COR-L47 (cell line): ENCODE measurements around the gene EEPD1.
A peak's percentile ranks its signal among the peaks of the same experiment; 100 is the strongest.

ENCODE experiments used
- DNase-seq: peaks from one replicate; lab custom pipeline; 2025; lab: John Stamatoyannopoulos, UW

The EEPD1 gene

DNA sequence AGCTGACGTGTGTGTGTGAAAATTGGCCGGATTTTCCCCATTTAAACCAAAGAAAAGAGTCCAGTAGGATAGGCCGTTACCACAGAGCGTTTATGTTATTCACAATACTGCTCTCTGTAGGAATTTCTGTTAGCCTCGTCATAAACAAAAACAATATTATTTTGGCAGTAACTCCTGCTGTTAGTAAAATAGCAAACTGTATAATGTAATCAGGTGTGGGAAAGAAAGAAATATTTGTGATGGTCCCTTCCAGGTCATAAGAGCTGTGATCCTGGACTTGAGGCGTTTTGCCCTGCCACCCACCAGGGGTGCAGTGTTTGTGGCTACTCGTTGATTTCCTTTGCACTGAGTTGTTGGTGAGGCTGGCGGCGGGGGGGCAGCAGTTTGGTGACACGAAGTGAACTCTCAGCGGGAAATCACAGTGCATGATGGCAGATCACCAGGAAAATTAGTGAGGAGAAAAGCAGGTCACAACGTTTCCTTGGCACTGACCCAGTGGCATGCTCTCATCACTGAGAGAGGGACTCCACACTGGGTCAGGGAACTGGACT, 2.8 kb downstream of the EEPD1 start:
- peak; percentile 54 for DNase-seq

DNA sequence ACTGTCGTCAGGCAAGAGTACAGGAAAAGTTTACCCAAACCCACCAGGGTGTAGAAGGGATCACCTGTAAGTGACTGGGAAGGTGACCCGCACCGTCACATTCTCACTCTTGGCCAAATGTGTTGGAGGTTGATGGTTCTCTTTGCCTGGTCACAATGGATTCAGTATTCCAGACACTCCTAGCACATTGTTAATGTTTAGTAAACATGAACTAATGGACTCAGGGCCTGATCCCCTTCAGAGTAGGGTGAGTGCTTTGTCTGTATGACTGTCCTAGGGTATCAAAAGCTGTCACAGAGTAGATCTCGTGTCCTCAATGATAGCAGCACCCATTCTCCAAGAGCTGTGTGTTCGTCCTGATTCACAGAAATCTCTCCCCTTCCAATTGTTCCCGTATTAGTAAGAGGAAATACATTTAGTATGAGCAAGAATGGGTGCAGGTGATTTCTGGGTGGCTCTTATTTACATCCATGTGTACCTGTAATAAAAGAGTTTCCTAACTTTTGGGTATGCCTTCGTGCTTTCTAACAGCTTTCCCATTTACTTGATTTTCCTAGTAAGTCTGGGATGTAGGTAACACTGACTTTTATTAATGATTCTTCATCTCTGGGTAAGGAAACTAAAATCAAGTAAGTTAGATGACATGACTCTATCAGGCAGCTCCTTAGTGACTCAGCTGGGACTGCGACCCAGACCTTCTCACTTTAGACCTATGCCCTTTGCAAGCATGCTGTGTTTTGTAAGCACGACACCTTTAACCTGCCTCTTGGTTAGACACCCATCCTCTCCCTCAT, 4.7 kb downstream of the EEPD1 start:
- no peak for DNase-seq

DNA sequence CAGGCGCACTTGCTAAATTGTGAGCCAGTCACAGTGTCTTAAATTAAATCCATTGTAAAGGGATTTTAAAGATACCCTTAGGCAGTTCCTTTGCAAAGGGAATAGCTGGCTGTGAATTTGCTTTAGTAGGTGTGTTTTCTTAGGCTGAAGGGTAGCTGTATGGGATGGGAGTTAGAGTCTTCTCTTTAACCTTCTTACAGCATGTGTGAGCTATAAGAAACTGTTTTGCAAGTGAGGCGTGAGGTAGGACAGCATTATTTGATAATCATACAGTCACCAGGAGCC, 5.2 kb downstream of the EEPD1 start:
- no peak for DNase-seq

DNA sequence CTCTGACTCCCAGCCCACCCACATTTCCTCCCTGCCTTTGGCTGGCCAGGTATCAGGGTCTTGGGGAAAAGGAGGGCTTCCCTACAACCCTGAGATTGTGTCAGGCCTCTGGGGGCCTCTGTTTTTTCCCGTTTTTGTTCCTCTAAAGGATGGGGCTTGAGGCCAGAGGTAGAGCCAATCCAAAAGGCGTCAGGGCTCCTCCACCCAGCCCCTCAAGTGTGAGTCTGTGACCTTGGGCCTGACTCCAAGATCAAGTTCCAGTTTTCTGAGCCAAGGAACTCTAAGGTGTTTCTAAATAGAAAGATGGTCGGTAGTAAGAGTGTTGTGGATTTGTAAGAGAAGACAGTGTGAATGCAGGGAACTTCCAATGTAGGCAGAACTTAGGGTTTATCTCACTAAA, 6.6 kb downstream of the EEPD1 start:
- no peak for DNase-seq

DNA sequence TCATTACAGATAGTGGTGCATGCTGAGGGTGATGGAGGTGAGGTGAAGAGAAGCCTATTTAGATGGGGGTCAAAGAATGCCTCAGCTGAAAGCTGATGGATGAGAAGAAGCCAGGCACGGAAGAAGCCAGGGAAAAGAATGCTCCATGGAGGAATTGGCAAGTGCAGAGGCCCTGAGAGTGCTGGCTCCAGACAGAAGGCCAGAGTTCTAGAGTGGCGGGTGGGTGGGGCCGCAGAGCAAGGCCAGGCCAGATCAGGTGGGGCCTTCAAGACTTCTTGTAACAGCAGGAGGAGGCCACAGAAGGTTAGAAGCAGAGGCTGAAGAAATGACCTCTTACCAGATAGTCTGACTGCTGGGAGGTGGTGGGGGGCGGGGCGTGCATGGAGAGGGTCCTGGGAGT, 7.3 kb downstream of the EEPD1 start:
- no peak for DNase-seq

DNA sequence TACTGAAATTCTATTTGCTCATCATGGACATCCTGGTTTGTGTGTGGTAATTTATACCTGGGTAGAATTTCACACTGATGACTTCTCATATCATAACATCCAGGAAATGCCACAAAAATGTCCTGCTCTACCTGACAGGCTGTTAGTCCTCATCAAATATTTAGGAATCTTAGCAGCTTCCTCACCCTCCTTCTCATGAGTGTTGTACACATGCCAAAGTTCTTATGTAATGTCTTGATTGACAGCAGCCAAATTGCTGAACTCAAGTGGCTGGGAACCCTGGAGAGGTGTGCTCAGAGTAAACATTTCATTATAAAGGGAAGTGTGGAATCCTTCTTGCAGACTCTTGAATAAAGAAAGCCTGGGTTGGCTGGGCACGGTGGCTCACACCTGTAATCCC, 8.9 kb downstream of the EEPD1 start:
- no peak for DNase-seq

DNA sequence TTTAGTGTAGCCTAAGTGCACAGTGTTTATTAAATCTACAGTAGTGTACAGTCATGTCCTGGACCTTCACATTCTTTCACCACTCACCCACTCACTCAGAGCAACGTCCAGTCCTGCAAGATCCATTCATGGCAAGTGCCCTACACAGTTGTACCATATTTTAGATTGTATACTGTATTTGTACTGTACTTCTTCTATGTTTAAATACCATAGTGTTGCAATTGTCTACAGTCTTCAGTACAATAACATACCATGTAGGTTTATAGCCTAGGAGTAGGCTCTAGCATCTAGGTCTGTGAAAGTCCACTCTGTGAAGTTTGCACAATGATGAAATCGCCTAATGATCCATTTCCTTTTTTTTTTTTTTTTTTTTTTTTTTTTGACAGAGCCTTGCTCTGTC, 12.0 kb downstream of the EEPD1 start:
- no peak for DNase-seq

DNA sequence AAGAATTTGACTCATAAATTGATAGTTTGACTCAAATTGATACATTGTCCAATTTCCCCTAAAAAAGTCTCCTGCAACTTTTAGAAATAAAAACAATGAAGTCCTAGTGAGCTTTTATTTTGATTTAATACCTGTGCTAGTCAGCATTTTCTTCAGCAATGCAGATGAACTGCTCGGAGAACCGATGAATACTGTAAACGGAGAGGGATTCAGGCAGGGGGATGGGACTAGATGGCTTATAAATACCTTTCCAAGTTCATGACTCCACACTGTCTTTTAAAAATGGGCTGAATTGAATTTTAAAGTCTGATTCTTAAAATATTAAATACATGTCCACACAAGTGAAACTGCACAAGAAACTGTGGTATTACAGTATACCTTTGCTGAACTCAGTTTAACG, 12.7 kb downstream of the EEPD1 start:
- no peak for DNase-seq

DNA sequence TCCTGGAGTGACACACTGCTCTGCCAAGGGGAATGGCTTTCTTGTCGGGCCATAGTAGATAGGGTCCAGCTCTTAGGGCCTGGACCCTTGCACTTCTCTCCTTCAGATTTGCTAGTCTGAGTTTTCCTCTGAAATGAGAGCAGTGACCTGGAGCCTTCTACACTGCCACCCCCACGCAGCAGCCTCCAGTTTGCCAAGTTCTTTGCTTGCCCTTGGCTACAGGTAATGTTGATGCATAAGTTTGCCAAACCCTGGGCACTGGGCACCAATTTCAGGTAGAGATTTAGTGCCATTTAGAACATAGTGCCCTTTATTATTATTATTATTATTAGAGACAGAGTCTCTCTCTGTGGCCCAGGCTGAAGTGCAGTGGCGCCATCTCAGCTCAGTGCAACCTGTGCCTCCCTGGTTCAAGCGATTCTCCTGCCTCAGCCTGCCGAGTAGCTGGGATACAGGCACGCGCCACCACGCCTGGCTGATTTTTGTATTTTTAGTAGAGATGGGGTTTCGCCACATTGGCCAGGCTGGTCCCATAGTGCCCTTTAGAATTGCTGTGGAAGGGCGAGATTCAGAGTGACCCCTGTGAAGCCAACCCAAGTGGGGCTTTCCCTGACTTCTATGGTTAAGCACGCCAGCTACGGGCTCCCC, 14.5 kb downstream of the EEPD1 start:
- no peak for DNase-seq

DNA sequence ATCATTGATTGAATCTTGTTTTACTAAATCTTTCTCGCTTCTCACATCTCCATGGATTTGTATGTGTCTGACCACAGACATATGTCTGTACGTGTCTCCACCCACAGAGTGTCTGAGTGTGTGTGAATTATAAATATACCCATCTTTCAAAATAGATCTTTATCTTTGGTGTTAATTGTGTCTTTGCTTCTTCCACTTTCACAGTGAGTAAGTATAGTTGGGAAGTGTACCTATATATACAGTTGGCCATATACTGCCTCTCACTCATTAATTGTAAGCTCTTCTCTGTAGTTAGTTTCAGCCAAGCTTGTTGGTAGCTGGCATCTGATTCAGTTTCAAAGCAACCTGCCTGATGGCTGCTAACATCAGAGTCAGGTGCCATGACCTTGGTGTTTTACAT, 18.4 kb downstream of the EEPD1 start:
- no peak for DNase-seq

DNA sequence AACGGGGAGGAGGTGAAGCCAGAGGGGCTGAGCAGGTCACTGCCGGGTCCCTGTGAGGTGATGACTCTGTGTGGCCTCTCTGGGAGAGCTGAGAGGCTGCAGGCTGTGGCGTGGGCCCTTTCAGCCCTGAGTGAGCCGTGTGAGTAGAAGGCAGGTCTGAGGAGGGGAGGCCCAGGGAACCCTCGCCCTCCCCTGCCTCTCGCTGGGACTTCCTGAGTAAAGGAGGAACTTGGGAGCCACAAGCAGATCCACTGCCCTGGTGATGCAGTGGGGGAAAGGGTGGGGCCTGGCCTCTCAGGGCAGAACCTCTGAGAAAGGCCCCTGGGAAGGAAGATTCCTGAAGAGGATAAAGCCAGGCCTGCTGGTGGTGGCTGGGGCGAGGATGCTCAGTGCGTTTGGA, 22.8 kb downstream of the EEPD1 start:
- DNase-seq, result no peak

DNA sequence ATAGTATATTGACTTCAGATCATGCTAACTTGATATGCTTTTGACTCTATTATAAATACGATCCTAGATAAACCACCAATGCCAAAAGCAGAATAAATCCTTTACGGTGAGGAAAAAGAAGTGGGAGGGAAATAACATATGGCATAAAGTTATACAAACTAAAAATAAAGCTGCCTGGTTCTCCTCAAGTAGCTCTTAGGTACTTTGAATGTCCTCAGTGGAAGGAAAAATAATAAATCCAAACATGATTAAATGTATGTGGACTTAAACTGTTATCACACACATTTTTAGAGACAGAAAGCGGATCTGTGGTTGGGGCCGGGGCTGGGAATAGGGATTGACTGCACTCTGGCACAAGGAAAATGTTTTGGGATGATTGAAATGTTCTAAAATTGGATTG, 23.6 kb downstream of the EEPD1 start:
- DNase-seq, result no peak

DNA sequence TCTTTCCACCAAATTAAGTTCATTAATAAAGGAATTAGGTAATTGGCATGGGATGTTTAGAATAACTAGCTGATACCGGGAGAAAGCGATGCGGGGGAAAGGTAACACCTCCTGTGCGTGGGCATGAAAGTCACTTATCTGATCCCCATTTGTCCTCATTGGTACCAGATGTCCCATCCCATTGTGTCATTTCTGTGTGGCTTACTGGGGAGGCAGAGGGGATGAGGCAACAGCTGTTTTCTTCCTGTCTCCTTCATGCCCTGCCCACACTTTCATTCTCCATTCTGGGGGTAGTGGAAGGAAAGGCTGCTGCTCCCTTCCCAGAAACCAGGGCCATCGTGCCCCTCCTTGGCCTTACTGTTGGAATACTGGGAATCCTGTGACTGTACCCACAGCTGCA, 27.1 kb downstream of the EEPD1 start:
- no peak for DNase-seq

DNA sequence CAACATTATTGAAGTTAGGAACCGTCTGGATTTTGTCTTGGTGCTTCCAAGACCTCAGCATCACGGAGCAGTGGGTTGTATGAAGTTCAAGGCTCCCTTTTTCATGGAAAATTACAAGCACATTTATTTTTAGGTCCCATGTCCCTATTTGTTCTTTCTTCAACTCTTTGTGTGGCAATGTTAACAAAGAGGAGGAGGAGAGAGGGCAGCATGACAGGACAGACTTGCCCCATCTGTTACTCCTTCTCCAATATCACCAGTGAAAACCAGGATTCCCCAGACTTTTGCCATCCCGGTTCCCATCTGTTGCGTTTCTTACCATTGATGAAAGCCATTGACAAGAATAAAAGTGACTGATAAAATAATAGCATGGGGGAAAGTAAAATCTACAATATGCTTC, 28.6 kb downstream of the EEPD1 start:
- DNase-seq, result no peak

DNA sequence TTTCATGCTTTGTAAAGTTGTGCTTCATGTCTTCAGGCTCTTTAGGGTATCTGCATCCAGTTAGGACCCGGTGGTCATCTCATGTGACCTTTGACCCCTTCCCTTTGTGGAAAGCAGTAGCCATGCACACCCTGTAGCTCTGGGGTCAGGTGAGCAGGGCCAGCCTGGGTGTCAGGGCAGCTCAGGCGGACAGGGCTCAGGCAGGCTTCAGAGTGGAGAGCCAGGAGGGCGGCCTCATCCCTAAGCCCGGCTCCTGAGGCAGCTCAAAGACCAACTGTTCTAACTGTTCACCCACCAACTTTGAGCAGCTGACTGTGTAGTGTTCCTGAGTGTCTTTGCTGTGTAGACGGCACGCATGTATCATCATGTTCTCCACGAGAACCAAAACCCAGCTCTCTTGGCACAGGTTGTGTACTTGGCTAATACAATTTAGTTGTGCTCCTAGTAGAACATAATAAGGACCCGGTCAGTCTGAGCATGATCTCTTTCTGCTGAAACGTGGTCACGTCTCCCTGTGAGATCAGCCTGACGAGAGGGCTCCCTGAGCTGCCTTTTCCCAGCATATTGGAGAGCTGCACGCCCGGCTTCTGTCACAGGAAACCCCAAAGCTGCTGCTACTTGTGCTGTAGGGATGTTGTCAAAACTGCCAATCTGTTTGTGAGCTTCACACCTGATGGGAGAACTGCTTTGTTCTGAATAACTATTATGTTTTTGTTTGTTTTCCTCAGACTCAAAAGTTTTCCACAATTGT, 30.0 kb downstream of the EEPD1 start:
- no peak for DNase-seq

DNA sequence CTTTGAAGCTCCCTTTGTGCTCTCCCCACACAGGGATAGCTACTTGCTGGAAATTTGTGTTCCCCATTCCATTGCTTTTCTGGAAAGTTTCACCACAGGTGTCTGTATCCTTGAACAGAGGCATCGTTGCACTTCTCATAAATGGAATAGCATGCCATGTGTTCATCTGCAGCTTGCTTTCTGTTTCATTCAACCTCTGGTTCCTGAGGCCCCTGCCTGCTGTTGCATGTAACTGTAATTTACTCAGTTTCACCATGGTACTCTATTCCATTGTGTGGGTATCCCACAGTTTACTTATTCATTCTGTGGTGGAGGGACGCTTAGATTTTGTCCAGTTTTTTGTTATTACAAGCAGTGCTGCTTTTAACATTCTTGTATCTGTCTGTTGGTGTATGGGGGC, 32.0 kb downstream of the EEPD1 start:
- no peak for DNase-seq

DNA sequence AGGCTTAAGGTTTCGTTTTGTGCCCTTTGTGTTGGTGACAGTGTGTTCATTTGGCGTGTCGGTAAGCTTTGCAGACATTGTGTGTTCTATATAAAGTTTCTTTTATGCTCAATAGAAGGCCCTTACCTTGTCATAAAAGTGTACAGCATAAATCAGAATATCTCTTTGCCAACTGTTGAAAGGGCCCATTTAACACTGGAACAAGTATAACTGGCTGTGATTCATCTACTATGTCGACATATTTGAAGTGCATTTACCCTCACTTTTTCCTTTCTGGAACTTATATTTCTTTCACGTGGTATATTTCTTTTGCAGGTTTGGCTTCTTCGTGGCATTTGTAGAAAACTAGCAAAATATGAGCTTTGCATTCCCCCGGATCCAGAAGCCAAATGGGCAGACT, 32.7 kb downstream of the EEPD1 start:
- no peak for DNase-seq

DNA sequence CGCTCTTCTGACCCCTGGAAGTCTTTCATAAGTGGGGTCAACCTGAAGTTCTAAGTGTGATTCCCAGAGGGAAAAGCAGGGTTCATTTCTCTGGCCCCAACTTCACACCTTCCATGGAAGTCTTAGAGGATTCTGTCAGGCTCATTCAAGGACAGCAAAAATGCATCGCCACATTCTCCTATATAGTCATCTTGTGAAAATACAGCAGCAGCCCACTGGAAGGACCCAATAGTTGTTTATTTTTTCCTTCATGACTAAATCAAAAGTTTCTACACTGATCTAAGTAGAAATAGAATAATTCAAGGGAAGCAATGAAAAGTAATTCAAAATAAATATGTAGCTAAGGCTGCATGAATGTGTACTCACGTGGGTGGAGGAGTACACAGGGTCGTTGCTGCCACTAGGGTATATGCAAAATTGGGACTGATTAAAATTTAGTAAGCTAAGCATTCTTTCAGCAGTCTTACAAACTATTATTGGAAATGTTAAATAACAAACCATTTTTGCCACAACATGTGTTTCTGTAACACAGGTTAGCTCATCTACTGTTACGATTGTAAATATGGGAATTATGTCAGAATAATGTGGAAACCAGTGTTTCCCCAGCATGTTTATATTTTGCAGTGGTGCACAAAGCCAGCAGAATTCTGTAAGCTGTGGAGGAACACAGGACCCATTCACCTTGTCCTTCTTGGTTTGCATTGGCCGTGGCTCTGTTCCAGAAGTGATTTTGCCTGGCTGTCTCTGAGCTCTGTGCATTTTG, 33.5 kb downstream of the EEPD1 start:
- no peak for DNase-seq

DNA sequence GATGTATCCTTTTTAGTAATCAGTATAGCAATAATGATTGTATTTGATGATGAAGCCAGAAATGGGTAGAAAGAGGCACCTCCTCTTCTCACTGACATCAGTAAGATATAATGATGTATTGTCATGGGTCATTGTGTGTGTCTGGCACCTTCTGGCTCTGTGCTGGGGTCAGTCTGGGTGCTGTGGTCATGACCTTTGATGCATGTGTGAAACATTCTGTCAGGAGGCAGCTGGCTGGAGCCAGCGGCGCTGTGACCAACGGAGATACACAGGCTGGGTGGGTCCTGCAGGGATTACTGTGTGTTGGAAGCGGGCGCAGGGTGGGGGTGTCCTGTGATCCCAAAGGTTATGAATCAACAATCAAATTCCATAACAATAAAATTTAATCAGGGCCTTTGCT, 35.2 kb downstream of the EEPD1 start:
- DNase-seq, result no peak

DNA sequence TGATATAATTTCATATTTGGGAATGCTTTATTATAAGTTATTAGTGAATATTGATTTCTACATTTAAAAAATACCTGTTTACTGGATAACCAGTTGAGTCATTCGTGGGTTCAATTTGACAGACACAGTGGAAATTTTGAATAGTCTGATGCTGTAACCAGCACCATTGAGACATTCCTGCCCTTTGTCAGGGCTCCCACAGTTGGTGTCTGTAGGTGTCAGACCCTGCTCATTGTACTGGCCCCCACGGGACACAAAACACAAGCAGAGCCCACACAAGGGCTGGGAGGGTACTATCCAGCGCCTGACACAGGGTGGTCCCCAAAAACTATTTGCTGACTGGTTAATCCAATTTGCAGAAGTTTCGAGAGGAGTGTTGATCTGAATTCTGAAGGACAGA, 35.9 kb downstream of the EEPD1 start:
- DNase-seq, result no peak

DNA sequence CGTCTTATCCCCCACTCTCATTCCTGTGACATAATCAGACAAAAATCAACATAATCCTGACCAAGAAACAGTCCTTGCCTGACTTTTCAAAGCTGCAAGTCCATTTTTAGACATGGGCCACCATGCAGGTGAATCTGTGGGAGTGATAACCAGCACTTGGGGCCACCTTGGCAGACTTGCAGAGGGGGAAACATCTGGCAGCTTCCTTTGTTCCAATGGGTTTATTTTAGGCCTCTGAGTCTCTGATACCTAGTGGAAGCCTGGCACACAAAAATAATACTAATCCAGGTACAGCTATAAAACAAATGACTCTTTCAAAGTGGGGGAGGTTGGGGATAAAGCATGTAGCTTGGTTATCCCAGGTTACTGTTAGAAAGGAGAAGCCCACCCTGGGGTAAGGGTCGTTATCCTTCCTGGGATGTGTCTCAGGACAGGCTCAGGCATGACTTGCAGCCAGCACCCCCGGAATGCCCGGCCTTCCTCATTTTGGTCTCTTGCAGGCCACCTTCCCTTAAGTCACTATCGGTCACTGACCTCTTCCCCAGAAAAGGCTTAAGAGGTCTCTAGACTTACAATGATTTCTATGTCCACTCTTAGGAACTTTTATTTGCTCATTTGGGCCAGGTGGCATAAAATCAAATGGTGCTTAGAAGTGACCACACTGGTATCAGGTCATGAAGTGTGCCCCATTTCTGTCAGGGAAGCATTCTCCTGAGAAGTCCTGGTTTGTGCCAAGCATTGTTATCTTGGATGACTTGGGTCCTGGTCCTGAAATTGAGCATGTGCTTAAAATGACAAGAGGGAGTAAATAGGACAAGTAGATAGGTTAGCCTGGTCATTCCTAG, 37.6 kb downstream of the EEPD1 start:
- DNase-seq, result no peak
